ENCODE measurements around the gene CDON.

CDON gene

GRCh38 chr11:126106594-126107328, 44.1 kb upstream of the CDON start:
- Histone ChIP-seq H3K9ac (ENCODE audit: low read depth, low read length, poor library complexity) (no peak overlapping the region), H2BK15ac (ENCODE audit: low read length) (peak overlapping the region; percentile 77), H2AFZ (ENCODE audit: low read length) (no peak overlapping the region), H3K4ac (ENCODE audit: low read length) (no peak overlapping the region), H3K27ac (replicated peaks; ENCODE audit: low read length) (peak overlapping the region; percentile 9), H4K91ac (ENCODE audit: low read depth, low read length, poor library complexity) (no peak overlapping the region), H3K27me3 (ENCODE audit: control insufficient read depth in 3 of 3, insufficient read depth in 3 of 3, low read depth in 1 of 3, low read length in 3 of 3) (peaks cover 0 to 60% (median 0%) of the 10 kb centered on the region in 3 experiments), H2BK12ac (ENCODE audit: low read length) (no peak overlapping the region), H3K9me3 (replicated peaks in 1 of 2; ENCODE audit: control insufficient read depth in 2 of 2, insufficient read depth in 1 of 2, low read depth in 1 of 2, low read length in 2 of 2) (no peaks in the 10 kb centered on the region), H3K4me1 (ENCODE audit: control insufficient read depth in 2 of 2, insufficient read depth in 1 of 2, low read depth in 1 of 2, low read length in 2 of 2) (peaks cover 8 to 47% of the 10 kb centered on the region in 2 donors), H3K23ac (ENCODE audit: low read depth, low read length, poor library complexity) (no peak overlapping the region), H3K18ac (ENCODE audit: low read length) (peak overlapping the region; percentile 40), H3K14ac (ENCODE audit: low read length) (no peak overlapping the region), H3K4me2 (ENCODE audit: insufficient read depth, low read length, poor library complexity, severe bottlenecking) (no peak overlapping the region), H2BK120ac (ENCODE audit: low read depth, low read length) (peak overlapping the region; percentile 89), H3K79me1 (ENCODE audit: low read depth, low read length) (no peaks in the 10 kb centered on the region), H2AK5ac (ENCODE audit: low read depth, low read length) (no peak overlapping the region), H2BK5ac (ENCODE audit: low read length) (no peak overlapping the region), H3K4me3 (ENCODE audit: low read length in 2 of 2) (no peak overlapping the region), H4K8ac (ENCODE audit: low read depth, low read length) (no peak overlapping the region), H3K36me3 (replicated peaks in 1 of 2; ENCODE audit: control insufficient read depth in 2 of 2, insufficient read depth in 2 of 2, low read length in 2 of 2) (no peaks in the 10 kb centered on the region)
- no peak for DNase-seq (ENCODE audit: low spot score)
- no CpG with 5 or more reads among the region's 17 CpGs for WGBS, 2 donors (ENCODE audit: extremely low coverage in 2 of 2, insufficient read length in 2 of 2, insufficient replicate concordance in 1 of 2)

GRCh38 chr11:126105748-126106080, 43.0 kb upstream of the CDON start:
- Histone ChIP-seq H4K91ac (ENCODE audit: low read depth, low read length, poor library complexity) (peak overlapping the region; percentile 94), H3K4me1 (ENCODE audit: control insufficient read depth in 2 of 2, insufficient read depth in 1 of 2, low read depth in 1 of 2, low read length in 2 of 2) (peaks cover 16 to 57% of the 10 kb centered on the region in 2 donors), H3K23ac (ENCODE audit: low read depth, low read length, poor library complexity) (no peak overlapping the region), H3K79me1 (ENCODE audit: low read depth, low read length) (no peaks in the 10 kb centered on the region), H3K4me3 (ENCODE audit: low read length in 2 of 2) (no peak overlapping the region), H3K36me3 (replicated peaks in 1 of 2; ENCODE audit: control insufficient read depth in 2 of 2, insufficient read depth in 2 of 2, low read length in 2 of 2) (no peaks in the 10 kb centered on the region), H4K8ac (ENCODE audit: low read depth, low read length) (peak overlapping the region; percentile 20), H3K9me3 (replicated peaks in 1 of 2; ENCODE audit: control insufficient read depth in 2 of 2, insufficient read depth in 1 of 2, low read depth in 1 of 2, low read length in 2 of 2) (no peaks in the 10 kb centered on the region), H2BK120ac (ENCODE audit: low read depth, low read length) (peak overlapping the region; percentile 89), H2AFZ (ENCODE audit: low read length) (no peak overlapping the region), H3K14ac (ENCODE audit: low read length) (peak overlapping the region; percentile 22), H3K4me2 (ENCODE audit: insufficient read depth, low read length, poor library complexity, severe bottlenecking) (no peak overlapping the region), H3K9ac (ENCODE audit: low read depth, low read length, poor library complexity) (no peak overlapping the region), H2BK5ac (ENCODE audit: low read length) (peak overlapping the region; percentile 80), H3K27ac (replicated peaks; ENCODE audit: low read length) (no peak overlapping the region), H3K18ac (ENCODE audit: low read length) (peak overlapping the region; percentile 95), H2BK15ac (ENCODE audit: low read length) (peak overlapping the region; percentile 70), H2AK5ac (ENCODE audit: low read depth, low read length) (peak overlapping the region; percentile 99), H3K27me3 (ENCODE audit: control insufficient read depth in 3 of 3, insufficient read depth in 3 of 3, low read depth in 1 of 3, low read length in 3 of 3) (peaks cover 0 to 61% (median 0%) of the 10 kb centered on the region in 3 experiments), H3K4ac (ENCODE audit: low read length) (no peak overlapping the region), H2BK12ac (ENCODE audit: low read length) (peak overlapping the region; percentile 59)
- DNase-seq (ENCODE audit: low spot score) = no peak
- no CpG with 5 or more reads among the region's 11 CpGs for WGBS, 2 donors (ENCODE audit: extremely low coverage in 2 of 2, insufficient read length in 2 of 2, insufficient replicate concordance in 1 of 2)

- H3K27ac ChIP-seq (replicated peaks; ENCODE audit: low read length) = peak overlapping the region; percentile 78
Measured at GRCh38 chr11:126105022-126105747, 42.5 kb upstream of the CDON start.

GRCh38 chr11:126104420-126104819, 41.8 kb upstream of the CDON start:
- no peak overlapping the region for H3K9ac ChIP-seq (ENCODE audit: low read depth, low read length, poor library complexity)
- peak overlapping the region; percentile 86 for H3K27ac ChIP-seq (replicated peaks; ENCODE audit: low read length)
- H3K4me1 ChIP-seq (ENCODE audit: control insufficient read depth in 2 of 2, insufficient read depth in 1 of 2, low read depth in 1 of 2, low read length in 2 of 2) = peaks cover 24 to 67% of the 10 kb centered on the region in 2 donors
- no peaks in the 10 kb centered on the region for H3K79me1 ChIP-seq (ENCODE audit: low read depth, low read length)
- no peak overlapping the region for H3K14ac ChIP-seq (ENCODE audit: low read length)
- peak overlapping the region; percentile 8 for H2BK15ac ChIP-seq (ENCODE audit: low read length)
- H3K4me3 ChIP-seq (ENCODE audit: low read length in 2 of 2) = no peak overlapping the region
- H3K4me2 ChIP-seq (ENCODE audit: insufficient read depth, low read length, poor library complexity, severe bottlenecking) = peak overlapping the region; percentile 29
- no peak overlapping the region for H2AFZ ChIP-seq (ENCODE audit: low read length)
- H3K27me3 ChIP-seq (ENCODE audit: control insufficient read depth in 3 of 3, insufficient read depth in 3 of 3, low read depth in 1 of 3, low read length in 3 of 3) = peaks cover 0 to 57% (median 0%) of the 10 kb centered on the region in 3 experiments
- peak overlapping the region; percentile 80 for H2BK5ac ChIP-seq (ENCODE audit: low read length)
- H3K9me3 ChIP-seq (replicated peaks in 1 of 2; ENCODE audit: control insufficient read depth in 2 of 2, insufficient read depth in 1 of 2, low read depth in 1 of 2, low read length in 2 of 2) = no peaks in the 10 kb centered on the region
- H4K8ac ChIP-seq (ENCODE audit: low read depth, low read length) = no peak overlapping the region
- peak overlapping the region; percentile 99 for H2AK5ac ChIP-seq (ENCODE audit: low read depth, low read length)
- no peak overlapping the region for H4K91ac ChIP-seq (ENCODE audit: low read depth, low read length, poor library complexity)
- H2BK120ac ChIP-seq (ENCODE audit: low read depth, low read length) = no peak overlapping the region
- no peak overlapping the region for H3K4ac ChIP-seq (ENCODE audit: low read length)
- H3K36me3 ChIP-seq (replicated peaks in 1 of 2; ENCODE audit: control insufficient read depth in 2 of 2, insufficient read depth in 2 of 2, low read length in 2 of 2) = no peaks in the 10 kb centered on the region
- no peak overlapping the region for H3K23ac ChIP-seq (ENCODE audit: low read depth, low read length, poor library complexity)
- peak overlapping the region; percentile 89 for H3K18ac ChIP-seq (ENCODE audit: low read length)
- WGBS, 2 donors (ENCODE audit: extremely low coverage in 2 of 2, insufficient read length in 2 of 2, insufficient replicate concordance in 1 of 2) = no CpG with 5 or more reads among the region's 6 CpGs
- peak; percentile 65 for DNase-seq (ENCODE audit: low spot score)
- no peak overlapping the region for H2BK12ac ChIP-seq (ENCODE audit: low read length)

More at GRCh38 chr11:126105022-126105747, 42.5 kb upstream of the CDON start:
- Histone ChIP-seq H3K36me3 (replicated peaks in 1 of 2; ENCODE audit: control insufficient read depth in 2 of 2, insufficient read depth in 2 of 2, low read length in 2 of 2) (no peaks in the 10 kb centered on the region), H4K8ac (ENCODE audit: low read depth, low read length) (peak overlapping the region; percentile 20), H2AK5ac (ENCODE audit: low read depth, low read length) (peak overlapping the region; percentile 99), H2BK12ac (ENCODE audit: low read length) (peak overlapping the region; percentile 59), H3K4me2 (ENCODE audit: insufficient read depth, low read length, poor library complexity, severe bottlenecking) (no peak overlapping the region), H3K4ac (ENCODE audit: low read length) (peak overlapping the region; percentile 8), H2AFZ (ENCODE audit: low read length) (no peak overlapping the region), H3K14ac (ENCODE audit: low read length) (peak overlapping the region; percentile 22), H2BK120ac (ENCODE audit: low read depth, low read length) (peak overlapping the region; percentile 89), H2BK5ac (ENCODE audit: low read length) (peak overlapping the region; percentile 80), H3K9ac (ENCODE audit: low read depth, low read length, poor library complexity) (no peak overlapping the region), H2BK15ac (ENCODE audit: low read length) (peak overlapping the region; percentile 70), H3K18ac (ENCODE audit: low read length) (peak overlapping the region; percentile 95), H3K4me1 (ENCODE audit: control insufficient read depth in 2 of 2, insufficient read depth in 1 of 2, low read depth in 1 of 2, low read length in 2 of 2) (peaks cover 21 to 62% of the 10 kb centered on the region in 2 donors), H3K27me3 (ENCODE audit: control insufficient read depth in 3 of 3, insufficient read depth in 3 of 3, low read depth in 1 of 3, low read length in 3 of 3) (peaks cover 0 to 61% (median 0%) of the 10 kb centered on the region in 3 experiments), H4K91ac (ENCODE audit: low read depth, low read length, poor library complexity) (peak overlapping the region; percentile 94), H3K23ac (ENCODE audit: low read depth, low read length, poor library complexity) (peak overlapping the region; percentile 21), H3K79me1 (ENCODE audit: low read depth, low read length) (no peaks in the 10 kb centered on the region), H3K9me3 (replicated peaks in 1 of 2; ENCODE audit: control insufficient read depth in 2 of 2, insufficient read depth in 1 of 2, low read depth in 1 of 2, low read length in 2 of 2) (no peaks in the 10 kb centered on the region), H3K4me3 (ENCODE audit: low read length in 2 of 2) (no peak overlapping the region)
- no peak for DNase-seq (ENCODE audit: low spot score)
- WGBS, 2 donors (ENCODE audit: extremely low coverage in 2 of 2, insufficient read length in 2 of 2, insufficient replicate concordance in 1 of 2) = no CpG with 5 or more reads among the region's 14 CpGs

Measured in neuronal stem cell (in vitro differentiated cells).